A673 (cell line): ENCODE measurements around the gene ELL. TPM values are rescaled to one million over a fixed set of nuclear protein-coding genes. Genes with fewer than 3 reads are reported as not detected.

Source experiments
- BruUV-seq: library from RNA; stranded (reverse); fragments of 400-500 nt; replicated peaks from 2 replicates; lab custom pipeline; 2021; lab: Mats Ljungman, UMichigan
- CTCF ChIA-PET: fragments of 300-600 bp; sonication (Branson Sonifier 250); formaldehyde crosslinking; loops from one replicate; lab custom pipeline; 2022; ENCODE audit warnings: antibody characterized with exemption; lab: Charles Lee
- POLR2A ChIA-PET: fragments of 300-600 bp; sonication (Branson Sonifier 250); formaldehyde crosslinking; loops from one replicate; lab custom pipeline; 2022; ENCODE audit warnings: antibody characterized with exemption; ENCODE audit not compliant: low non-redundant PET; lab: Charles Lee
- DNase-seq: peaks from one replicate; pipeline ENCODE4 v3.0.0-alpha.2; 2015; ENCODE audit warnings: low spot score
- H3K27ac ChIP-seq: fragments of 200-600 bp; sonication (generic); 2 replicates; pipeline ENCODE4 v1.5.1; 2016; ENCODE audit warnings: mixed run types, low read depth, mild to moderate bottlenecking, mixed read lengths, antibody characterized with exemption, low read length; ENCODE audit not compliant: poor library complexity, severe bottlenecking
- H3K27me3 ChIP-seq: fragments of 200-600 bp; sonication (generic); replicated peaks from 2 replicates; pipeline ENCODE4 v1.6.1; 2017; ENCODE audit warnings: mixed run types, low read depth, mild to moderate bottlenecking, mixed read lengths, antibody characterized with exemption, low read length; ENCODE audit not compliant: insufficient read depth, poor library complexity
- H3K36me3 ChIP-seq: fragments of 200-600 bp; sonication (generic); 2 replicates; pipeline ENCODE4 v1.6.1; 2016; ENCODE audit warnings: mixed run types, mild to moderate bottlenecking, mixed read lengths, antibody characterized with exemption, low read length; ENCODE audit not compliant: insufficient read depth, poor library complexity, severe bottlenecking
- H3K4me1 ChIP-seq: fragments of 200-600 bp; sonication (generic); 2 replicates; pipeline ENCODE4 v1.6.1; 2017; ENCODE audit warnings: mixed run types, mild to moderate bottlenecking, mixed read lengths, antibody characterized with exemption, low read length; ENCODE audit not compliant: insufficient read depth, poor library complexity, severe bottlenecking
- H3K4me3 ChIP-seq: fragments of 200-600 bp; sonication (generic); 2 replicates; pipeline ENCODE4 v1.5.1; 2016; ENCODE audit warnings: low read depth, mixed run types, mild to moderate bottlenecking, mixed read lengths, low read length; ENCODE audit not compliant: poor library complexity, severe bottlenecking
- H3K9me3 ChIP-seq: fragments of 200-600 bp; sonication (generic); 2 replicates; pipeline ENCODE4 v1.6.1; 2016; ENCODE audit warnings: mixed run types, low read depth, mild to moderate bottlenecking, mixed read lengths, antibody characterized with exemption, low read length; ENCODE audit not compliant: poor library complexity, severe bottlenecking
- EZH2 ChIP-seq: fragments of 200-600 bp; sonication (generic); IDR thresholded peaks from 2 replicates; pipeline ENCODE4 v1.6.1; 2017; ENCODE audit warnings: borderline replicate concordance, low read depth, mild to moderate bottlenecking, mixed read lengths, antibody characterized with exemption, low read length; ENCODE audit not compliant: poor library complexity, severe bottlenecking
- intact Hi-C: fragments of 100-400 bp; cut with micrococcal nuclease; formaldehyde crosslinking; loops from one replicate; pipeline ENCODE4 v1.10.0; 2022; ENCODE audit not compliant: unreplicated experiment
- total RNA-seq: library from RNA; stranded (reverse); gene quantifications from 2 replicates; pipeline ENCODE4 v1.2.3, GENCODE V29; 2021
- TF ChIP-seq, protein P1 (sequence below): fragments of 300-800, 200-600 bp; sonication (generic); conservative IDR thresholded peaks from 2 replicates; pipeline ENCODE4 v1.5.1; 2017; ENCODE audit warnings: low read depth, mild to moderate bottlenecking, antibody characterized with exemption, low read length, moderate library complexity, mixed read lengths

ELL gene
- total RNA-seq, 1 experiment from 2014 or later, result 16.4 TPM

GRCh38 chr19:18436671-18437490, 85.0 kb downstream of the ELL start:
- BruUV-seq, result no TSS peak
- Histone ChIP-seq H3K4me3 (peak overlapping the region; percentile 66), H3K36me3 (peaks cover 30% of the 10 kb centered on the region), H3K27ac (peak overlapping the region; percentile 50), H3K4me1 (peaks cover 55% of the 10 kb centered on the region), H3K27me3 (no peaks in the 10 kb centered on the region), H3K9me3 (no peaks in the 10 kb centered on the region)
- TF ChIP-seq, protein P1, sequence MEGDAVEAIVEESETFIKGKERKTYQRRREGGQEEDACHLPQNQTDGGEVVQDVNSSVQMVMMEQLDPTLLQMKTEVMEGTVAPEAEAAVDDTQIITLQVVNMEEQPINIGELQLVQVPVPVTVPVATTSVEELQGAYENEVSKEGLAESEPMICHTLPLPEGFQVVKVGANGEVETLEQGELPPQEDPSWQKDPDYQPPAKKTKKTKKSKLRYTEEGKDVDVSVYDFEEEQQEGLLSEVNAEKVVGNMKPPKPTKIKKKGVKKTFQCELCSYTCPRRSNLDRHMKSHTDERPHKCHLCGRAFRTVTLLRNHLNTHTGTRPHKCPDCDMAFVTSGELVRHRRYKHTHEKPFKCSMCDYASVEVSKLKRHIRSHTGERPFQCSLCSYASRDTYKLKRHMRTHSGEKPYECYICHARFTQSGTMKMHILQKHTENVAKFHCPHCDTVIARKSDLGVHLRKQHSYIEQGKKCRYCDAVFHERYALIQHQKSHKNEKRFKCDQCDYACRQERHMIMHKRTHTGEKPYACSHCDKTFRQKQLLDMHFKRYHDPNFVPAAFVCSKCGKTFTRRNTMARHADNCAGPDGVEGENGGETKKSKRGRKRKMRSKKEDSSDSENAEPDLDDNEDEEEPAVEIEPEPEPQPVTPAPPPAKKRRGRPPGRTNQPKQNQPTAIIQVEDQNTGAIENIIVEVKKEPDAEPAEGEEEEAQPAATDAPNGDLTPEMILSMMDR, result no peak
- no peak for TF ChIP-seq EZH2
- intact Hi-C loops, result no loop called here
- CTCF ChIA-PET, result interaction anchor here (0.6 kb wide), 2 partner anchors 9 to 88 kb away, joined by 5 to 6 read pairs; no protein-coding TSS in a partner anchor
- POLR2A ChIA-PET, result interaction anchor here (0.6 kb wide), 1 partner anchor 139 kb away, joined by 3 read pairs; no protein-coding TSS in a partner anchor
- peak; percentile 96 for DNase-seq

DNA sequence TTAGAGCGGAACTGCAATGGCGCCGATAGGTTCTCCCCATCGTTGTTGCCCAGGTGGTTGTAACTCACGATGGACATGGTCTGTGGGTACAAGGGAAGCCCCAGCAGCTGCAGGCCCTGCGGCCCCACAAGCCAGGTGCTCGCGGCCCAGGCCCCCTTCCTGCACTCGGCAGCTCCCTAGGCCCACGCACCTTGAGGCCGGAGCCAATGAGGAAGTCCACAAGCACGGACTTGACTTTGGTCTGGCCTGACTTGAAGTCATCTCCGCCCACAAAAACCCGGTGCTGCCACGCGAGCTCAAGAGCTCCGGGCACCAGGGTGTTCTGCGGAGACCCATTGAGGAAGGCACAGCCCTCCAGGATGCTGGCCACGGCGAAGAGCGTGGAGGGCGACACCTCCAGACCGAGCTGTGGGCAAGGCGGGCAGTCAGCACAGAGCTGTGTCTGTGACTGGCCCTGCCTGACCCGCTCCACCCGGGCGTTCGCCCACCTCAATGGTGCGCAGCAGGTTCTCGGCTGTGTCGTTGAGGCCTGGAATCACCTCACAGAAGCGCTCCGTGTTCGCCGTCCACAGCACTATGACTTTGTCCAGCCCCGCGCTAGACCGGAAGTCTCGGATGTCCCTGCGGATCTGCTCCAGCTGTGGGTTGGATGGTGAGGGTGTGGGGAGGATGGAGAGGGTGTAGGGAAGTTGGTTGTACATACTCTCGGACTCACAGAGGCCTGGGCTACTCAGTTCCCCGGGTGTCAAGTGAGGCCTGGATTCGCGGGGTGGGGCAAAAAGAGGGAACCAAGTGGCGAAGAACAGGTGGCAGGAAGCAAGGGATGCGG, 85.8 kb downstream of the ELL start:
- Histone ChIP-seq H3K9me3 (no peaks in the 10 kb centered on the region), H3K36me3 (peaks cover 30% of the 10 kb centered on the region), H3K27ac (peak overlapping the region; percentile 50), H3K4me1 (peaks cover 63% of the 10 kb centered on the region), H3K27me3 (no peaks in the 10 kb centered on the region), H3K4me3 (peak overlapping the region; percentile 66)
- TF ChIP-seq, protein P1, result no peak
- no peak for TF ChIP-seq EZH2
- intact Hi-C loops, result no loop called here
- ChIA-PET POLR2A (interaction anchor here (0.6 to 0.7 kb wide), 3 partner anchors 143 to 1097 kb away, joined by 4 to 9 read pairs (median 6); no protein-coding TSS in a partner anchor), CTCF (interaction anchor here (0.8 kb wide), 1 partner anchor 157 kb away, joined by 3 read pairs; no protein-coding TSS in a partner anchor)
- no peak for DNase-seq
- no TSS peak for BruUV-seq

DNA sequence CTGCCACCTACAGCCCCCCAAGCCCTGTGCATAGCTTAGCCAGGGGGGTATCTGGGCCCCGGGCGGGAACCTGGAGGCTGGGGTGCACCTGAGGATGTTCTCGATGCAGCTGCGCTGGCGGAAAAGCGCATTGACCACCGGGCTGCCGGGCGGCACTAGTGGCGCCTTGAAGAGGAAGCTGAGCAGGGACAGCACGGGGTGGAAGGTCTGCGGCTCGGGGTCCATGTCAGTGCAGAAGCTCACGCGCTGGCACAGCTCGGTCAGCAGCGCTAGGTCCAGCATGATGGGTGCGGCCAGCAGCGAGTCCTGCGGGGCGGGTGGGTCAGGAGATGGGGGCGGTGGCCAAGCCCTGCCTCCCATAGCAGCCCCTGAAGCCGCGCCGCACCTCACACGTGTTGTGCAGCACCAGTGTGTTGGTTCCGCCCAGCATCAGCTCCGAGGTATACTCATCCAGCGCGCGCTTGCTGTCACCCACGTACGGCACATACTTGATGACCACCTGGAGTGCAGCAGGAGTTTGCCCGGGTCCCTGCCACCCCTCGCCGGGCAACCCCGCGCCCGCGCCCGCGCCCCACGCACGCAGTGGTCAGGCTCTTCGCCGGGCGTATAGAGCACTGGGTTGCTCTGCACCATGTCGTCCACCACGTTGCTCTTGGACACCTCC, 86.6 kb downstream of the ELL start:
- TSS peak; percentile 78 for BruUV-seq
- Histone ChIP-seq H3K27me3 (no peaks in the 10 kb centered on the region), H3K27ac (peak overlapping the region; percentile 50), H3K36me3 (peaks cover 35% of the 10 kb centered on the region), H3K4me3 (no peak overlapping the region), H3K9me3 (no peaks in the 10 kb centered on the region), H3K4me1 (peaks cover 71% of the 10 kb centered on the region)
- POLR2A ChIA-PET, result interaction anchor here (0.6 kb wide), 1 partner anchor 142 kb away, joined by 6 read pairs; no protein-coding TSS in a partner anchor
- peak; percentile 54 for DNase-seq
- intact Hi-C loops, result no loop called here
- CTCF ChIA-PET, result interaction anchor here (0.8 kb wide), 1 partner anchor 156 kb away, joined by 3 read pairs; no protein-coding TSS in a partner anchor
- TF ChIP-seq, protein P1, result no peak
- TF ChIP-seq EZH2, result no peak
